SW480 (cell line): ENCODE results near the gene KDM1B.
A peak's percentile ranks its signal among the peaks of the same experiment; 100 is the strongest.

Experiments
- DNase-seq: peaks from one replicate; pipeline ENCODE4 v3.0.0-alpha.2; 2016; ENCODE audit warnings: low spot score

Gene KDM1B

DNA sequence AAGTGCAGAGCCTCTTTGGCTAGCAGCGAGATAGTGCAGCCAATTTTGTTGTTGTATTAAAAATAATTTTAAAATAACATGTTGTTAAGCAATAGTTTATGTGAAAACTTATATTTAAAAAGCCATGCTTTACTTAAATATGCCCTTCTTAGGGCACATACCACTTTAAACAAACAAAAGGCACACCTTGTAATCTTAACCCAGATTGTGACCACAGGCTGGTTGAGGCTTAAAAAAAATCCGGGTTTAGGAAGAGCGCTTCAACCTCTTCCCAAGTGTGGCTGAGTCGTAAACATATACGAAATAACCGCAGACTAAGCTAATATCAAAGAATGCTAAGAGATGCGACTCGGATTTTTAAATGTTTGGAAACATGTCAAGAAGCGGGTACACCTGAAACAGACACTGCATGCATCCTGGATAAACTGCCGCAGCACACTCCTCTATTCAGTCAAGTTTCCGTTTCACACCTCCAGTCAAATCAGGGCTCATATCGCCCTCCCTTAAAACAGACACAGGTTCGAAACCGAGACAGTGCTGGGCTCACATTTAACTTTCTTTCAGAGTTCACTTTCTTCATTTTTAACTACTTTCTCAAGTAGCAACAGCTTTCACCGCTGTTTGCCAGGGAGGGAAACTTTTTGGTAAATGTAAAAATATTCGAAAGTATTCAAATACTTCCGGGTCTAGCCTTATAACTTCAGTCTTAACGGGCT lies 107.6 kb downstream of the KDM1B start:
- peak; percentile 33 for DNase-seq

- peak; percentile 34 for DNase-seq
These were observed 108.4 kb downstream of the KDM1B start for GRCh38 chr6:18263418-18264218.

DNA sequence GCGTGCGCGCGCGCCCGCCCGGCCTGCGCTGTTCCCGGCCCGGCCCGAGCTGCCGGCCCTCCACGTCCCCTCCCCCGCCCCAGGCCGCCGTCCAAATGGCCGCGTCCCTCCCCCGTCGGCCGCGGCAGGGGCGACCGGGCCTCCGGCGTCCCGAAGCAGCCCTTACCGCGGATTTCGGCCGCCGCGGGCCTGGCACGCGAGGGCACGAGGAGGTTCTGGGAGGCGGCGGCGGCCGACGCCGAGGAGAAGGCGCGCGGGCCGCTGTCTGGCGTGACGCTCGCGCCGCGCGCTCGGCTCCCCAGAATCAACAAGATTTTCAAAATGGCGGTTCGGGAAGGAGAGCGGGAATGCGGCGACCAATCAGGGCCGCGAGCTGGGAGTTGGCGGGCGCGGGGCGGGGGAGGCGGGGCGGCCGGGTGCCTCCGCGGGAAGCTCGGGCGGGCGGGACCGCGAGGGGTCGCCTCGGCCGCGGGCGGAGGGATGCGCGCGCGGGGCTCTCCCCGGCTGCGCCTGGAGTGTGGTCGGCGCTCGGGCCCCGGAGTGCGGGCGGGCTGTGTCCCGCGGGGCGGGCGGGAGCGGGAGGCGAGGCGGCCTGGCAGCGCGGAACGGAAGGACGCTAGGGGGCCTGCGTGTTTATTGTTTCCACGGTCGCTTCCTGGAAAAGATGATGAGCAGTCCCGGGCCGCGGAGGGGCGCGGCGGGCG lies 109.1 kb downstream of the KDM1B start, which contains the start of gene DEK:
Gene DEK (minus strand): TSS at position 312 of the 704 bp plus-strand sequence. CDS start 543 bp downstream, outside the sequence.
- peak; percentile 75 for DNase-seq

DNA sequence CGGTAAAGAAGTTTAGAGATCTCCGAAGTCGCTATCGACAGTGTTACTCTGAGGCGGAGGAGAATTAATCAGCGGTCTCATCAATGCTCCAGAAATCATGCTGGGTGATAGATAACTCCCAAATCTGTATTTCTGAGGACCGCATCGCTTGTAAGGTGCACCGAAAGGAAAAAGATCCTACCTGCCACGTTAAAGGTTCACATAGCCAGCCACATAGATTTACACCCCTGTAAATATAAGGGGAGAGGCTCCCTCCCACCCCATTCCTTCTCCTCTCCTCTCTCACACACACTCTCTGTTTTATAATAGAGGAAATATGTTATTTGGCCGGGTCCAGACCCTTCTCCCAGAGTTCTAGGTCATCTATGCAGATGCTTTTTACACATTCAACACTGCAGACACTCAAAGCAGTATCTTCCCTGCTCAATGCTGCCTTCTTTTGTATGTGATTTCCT lies 109.7 kb downstream of the KDM1B start:
- no peak for DNase-seq

GRCh38 chr6:18265787-18266522 lies 110.7 kb downstream of the KDM1B start:
- no peak for DNase-seq

DNA sequence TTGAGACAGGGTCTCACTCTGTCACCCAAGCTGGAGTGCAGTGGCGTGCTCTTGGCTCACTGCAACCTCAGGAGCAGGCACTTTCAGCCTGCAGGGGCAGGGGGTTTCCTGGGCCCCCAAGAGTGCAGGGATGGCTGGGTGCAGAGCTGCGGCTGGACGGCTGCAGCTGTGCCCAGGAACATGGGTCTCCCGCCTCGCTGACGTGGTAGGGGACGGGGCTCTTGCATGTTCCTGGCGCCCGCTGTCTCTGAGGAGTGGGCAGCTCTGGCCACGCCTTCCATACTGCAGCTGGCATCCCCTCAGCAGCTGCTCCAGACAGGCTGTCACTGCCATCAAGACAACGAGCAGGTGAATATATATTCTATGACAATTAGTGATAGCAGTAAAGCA lies 111.3 kb downstream of the KDM1B start:
- no peak for DNase-seq

DNA sequence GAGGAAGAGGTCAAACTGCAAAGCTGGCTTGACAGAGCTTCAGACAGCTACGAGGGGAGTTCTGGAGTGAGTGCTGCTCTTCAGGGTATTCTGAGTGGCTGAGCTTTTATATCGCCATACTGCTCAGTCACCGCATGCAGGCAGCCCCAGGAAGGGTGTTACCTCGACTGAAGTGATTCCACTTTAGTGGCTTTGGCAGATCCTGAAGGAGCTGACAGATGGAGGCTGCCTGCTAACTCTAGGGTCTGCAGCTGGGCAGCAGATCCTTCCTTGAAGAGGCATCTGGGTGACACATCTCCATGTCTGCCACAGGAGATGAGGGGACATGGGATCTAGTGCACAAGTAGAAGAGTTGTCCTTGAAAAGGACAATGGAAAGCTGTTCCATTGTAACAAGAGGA lies 112.8 kb downstream of the KDM1B start:
- DNase-seq: no peak

DNA sequence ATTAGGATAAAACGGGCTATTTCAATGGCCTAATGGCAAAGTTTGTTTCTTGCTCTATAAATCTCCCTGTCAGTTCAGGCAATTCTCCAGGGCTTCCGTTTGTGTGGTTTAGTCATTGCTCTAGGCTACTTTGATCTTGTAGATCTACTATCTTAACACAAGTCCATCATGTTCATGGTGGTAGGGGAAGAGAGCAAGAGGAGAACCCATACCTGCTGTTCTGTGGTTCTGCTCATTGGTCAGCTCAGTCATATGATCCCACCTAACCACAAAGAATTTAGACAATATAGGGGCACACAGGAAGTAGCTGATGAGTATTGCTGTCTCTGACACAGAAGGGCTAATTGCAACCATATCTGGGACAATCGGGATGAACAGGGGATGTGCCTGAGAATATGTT lies 114.0 kb downstream of the KDM1B start:
- peak; percentile 96 for DNase-seq

- DNase-seq: no peak
These were observed 114.5 kb downstream of the KDM1B start for GRCh38 chr6:18269717-18270116.

DNA sequence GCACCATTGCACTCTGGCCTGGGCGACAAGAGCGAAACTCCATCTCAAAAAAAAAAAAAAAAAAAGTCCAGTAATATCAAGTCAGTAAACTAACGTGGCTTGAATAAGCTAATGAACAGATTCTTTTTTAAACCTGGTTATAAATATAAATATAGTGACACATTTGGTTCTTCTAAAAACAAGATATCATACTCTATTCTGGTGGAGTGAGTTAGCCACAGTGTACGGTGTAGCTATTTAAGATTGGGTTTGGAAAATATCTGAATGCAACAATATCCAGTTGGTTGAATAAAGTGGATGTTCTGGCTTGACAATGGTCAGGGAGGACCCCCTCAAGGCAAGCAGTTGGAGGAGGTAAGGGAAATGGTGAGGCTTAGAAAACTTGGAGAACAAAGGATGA lies 115.0 kb downstream of the KDM1B start:
- no peak for DNase-seq
